Hepatocyte (in vitro differentiated cells): ENCODE results near the gene PIP5K1C. TPM values are rescaled to one million over a fixed set of nuclear protein-coding genes. Genes with fewer than 3 reads are reported as not detected.
A peak's percentile ranks its signal among the peaks of the same experiment; 100 is the strongest.

Source experiments
- DNase-seq: peaks from one replicate; pipeline ENCODE4 v3.0.0-alpha.2; 2016; ENCODE audit warnings: low spot score
- H2AFZ ChIP-seq: fragments of 200-600 bp; sonication (generic); 2 replicates; pipeline ENCODE4 v1.6.0; 2016; ENCODE audit warnings: antibody characterized with exemption, mild to moderate bottlenecking
- H3K27ac ChIP-seq: fragments of 200-600 bp; sonication (generic); 2 replicates; pipeline ENCODE4 v1.5.1; 2016; ENCODE audit warnings: mild to moderate bottlenecking
- H3K27me3 ChIP-seq: fragments of 200-600 bp; sonication (generic); 2 replicates; pipeline ENCODE4 v1.6.1; 2016
- H3K36me3 ChIP-seq: fragments of 200-600 bp; sonication (generic); replicated peaks from 2 replicates; pipeline ENCODE4 v1.5.1; 2016; ENCODE audit warnings: low read depth; ENCODE audit not compliant: insufficient read depth
- H3K4me1 ChIP-seq: fragments of 200-600 bp; sonication (generic); 2 replicates; pipeline ENCODE4 v1.5.1; 2016; ENCODE audit warnings: mild to moderate bottlenecking, moderate library complexity; ENCODE audit not compliant: insufficient read depth
- H3K4me2 ChIP-seq: fragments of 200-600 bp; sonication (generic); 2 replicates; pipeline ENCODE4 v1.6.0; 2016
- H3K4me3 ChIP-seq: fragments of 200-600 bp; sonication (generic); 2 replicates; pipeline ENCODE4 v1.5.1; 2016; ENCODE audit warnings: mild to moderate bottlenecking
- H3K79me2 ChIP-seq: fragments of 200-600 bp; sonication (generic); 2 replicates; pipeline ENCODE4 v1.6.0; 2017; ENCODE audit warnings: mild to moderate bottlenecking
- H3K9me2 ChIP-seq: fragments of 200-600 bp; sonication (generic); replicated peaks from 2 replicates; pipeline ENCODE4 v1.6.0; 2017; ENCODE audit warnings: mild to moderate bottlenecking; ENCODE audit not compliant: insufficient read depth
- H3K9me3 ChIP-seq: fragments of 200-600 bp; sonication (generic); 2 replicates; pipeline ENCODE4 v1.5.1; 2016; ENCODE audit warnings: low read depth, mild to moderate bottlenecking
- H4K20me1 ChIP-seq: fragments of 200-600 bp; sonication (generic); 2 replicates; pipeline ENCODE4 v1.6.0; 2016; ENCODE audit warnings: mild to moderate bottlenecking; ENCODE audit not compliant: insufficient read depth, poor library complexity, severe bottlenecking
- EZH2 ChIP-seq: fragments of 200-600 bp; sonication (generic); IDR thresholded peaks from 2 replicates; pipeline ENCODE4 v1.6.1; 2016; ENCODE audit warnings: antibody characterized with exemption, mild to moderate bottlenecking, borderline replicate concordance
- EZH2phosphoT487 ChIP-seq: fragments of 200-600 bp; sonication (generic); IDR thresholded peaks from one replicate; pipeline ENCODE4 v1.6.1; 2018; ENCODE audit warnings: antibody characterized with exemption, mild to moderate bottlenecking, low read depth, moderate library complexity; ENCODE audit not compliant: unreplicated experiment, severe bottlenecking
- WGBS: methylation state at CpG from one replicate; pipeline ENCODE4 v1.1.6; 2016; ENCODE audit warnings: low lambda C conversion rate; ENCODE audit errors: missing lambda C conversion rate; 5-methylcytosine and 5-hydroxymethylcytosine counted together
- polyA plus RNA-seq: library from polyadenylated mRNA; unstranded; fragments of >200 nt; fragmentation: Nextera tagmentation; extraction: Ambion mirVana; gene quantifications from 2 replicates; pipeline ENCODE4 v1.2.1, GENCODE V29; 2016
- total RNA-seq: library from RNA; depleted of rRNA; stranded (reverse); fragments of >200 nt; gene quantifications from 2 replicates; pipeline ENCODE4 v1.2.3, GENCODE V29; 2014
- TF ChIP-seq, protein P1 (sequence below): fragments of 200-600 bp; sonication (generic); IDR thresholded peaks from 2 replicates; pipeline ENCODE4 v1.5.1; 2016; ENCODE audit warnings: antibody characterized with exemption, mild to moderate bottlenecking; ENCODE audit not compliant: poor library complexity

Gene PIP5K1C
- total and polyA plus RNA-seq, 2 experiments from 2014 or later: 20.7 to 37.1 TPM

DNA sequence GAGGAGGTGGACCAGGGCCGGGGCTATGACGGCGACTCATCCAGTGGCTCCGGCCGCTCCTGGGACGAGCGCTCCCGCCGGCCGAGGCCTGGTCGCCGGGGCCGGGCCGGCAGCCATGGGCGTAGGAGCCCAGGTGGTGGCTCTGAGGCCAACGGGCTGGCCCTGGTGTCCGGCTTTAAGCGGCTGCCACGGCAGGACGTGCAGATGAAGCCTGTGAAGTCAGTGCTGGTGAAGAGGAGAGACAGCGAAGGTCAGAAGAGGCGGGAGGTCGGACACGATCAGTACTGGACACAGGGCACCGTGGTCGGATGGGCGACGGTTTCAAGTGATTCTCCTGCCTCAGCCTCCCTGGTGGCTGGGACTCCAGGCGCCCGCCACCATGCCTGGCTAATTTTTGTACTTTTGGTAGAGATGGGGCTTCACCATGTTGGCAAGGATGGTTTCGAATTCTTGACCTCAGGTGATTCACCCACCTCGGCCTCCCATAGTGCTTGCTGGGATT, 30.2 kb upstream of the PIP5K1C start:
- no peak overlapping the region for H3K27ac ChIP-seq
- no peaks in the 10 kb centered on the region for H3K9me2 ChIP-seq
- H3K4me2 ChIP-seq: no peak overlapping the region
- H3K36me3 ChIP-seq: no peaks in the 10 kb centered on the region
- no peak for DNase-seq
- peaks cover 3% of the 10 kb centered on the region for H3K79me2 ChIP-seq
- H4K20me1 ChIP-seq: no peaks in the 10 kb centered on the region
- TF ChIP-seq EZH2phosphoT487 (no peak), EZH2 (no peak)
- TF ChIP-seq, protein P1, sequence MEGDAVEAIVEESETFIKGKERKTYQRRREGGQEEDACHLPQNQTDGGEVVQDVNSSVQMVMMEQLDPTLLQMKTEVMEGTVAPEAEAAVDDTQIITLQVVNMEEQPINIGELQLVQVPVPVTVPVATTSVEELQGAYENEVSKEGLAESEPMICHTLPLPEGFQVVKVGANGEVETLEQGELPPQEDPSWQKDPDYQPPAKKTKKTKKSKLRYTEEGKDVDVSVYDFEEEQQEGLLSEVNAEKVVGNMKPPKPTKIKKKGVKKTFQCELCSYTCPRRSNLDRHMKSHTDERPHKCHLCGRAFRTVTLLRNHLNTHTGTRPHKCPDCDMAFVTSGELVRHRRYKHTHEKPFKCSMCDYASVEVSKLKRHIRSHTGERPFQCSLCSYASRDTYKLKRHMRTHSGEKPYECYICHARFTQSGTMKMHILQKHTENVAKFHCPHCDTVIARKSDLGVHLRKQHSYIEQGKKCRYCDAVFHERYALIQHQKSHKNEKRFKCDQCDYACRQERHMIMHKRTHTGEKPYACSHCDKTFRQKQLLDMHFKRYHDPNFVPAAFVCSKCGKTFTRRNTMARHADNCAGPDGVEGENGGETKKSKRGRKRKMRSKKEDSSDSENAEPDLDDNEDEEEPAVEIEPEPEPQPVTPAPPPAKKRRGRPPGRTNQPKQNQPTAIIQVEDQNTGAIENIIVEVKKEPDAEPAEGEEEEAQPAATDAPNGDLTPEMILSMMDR: no peak
- no peaks in the 10 kb centered on the region for H3K4me1 ChIP-seq
- no peaks in the 10 kb centered on the region for H3K27me3 ChIP-seq
- H3K4me3 ChIP-seq: no peak overlapping the region
- H3K9me3 ChIP-seq: no peaks in the 10 kb centered on the region
- no peak overlapping the region for H2AFZ ChIP-seq
- WGBS: 93% methylated on average over 27 of the region's 32 CpGs

DNA sequence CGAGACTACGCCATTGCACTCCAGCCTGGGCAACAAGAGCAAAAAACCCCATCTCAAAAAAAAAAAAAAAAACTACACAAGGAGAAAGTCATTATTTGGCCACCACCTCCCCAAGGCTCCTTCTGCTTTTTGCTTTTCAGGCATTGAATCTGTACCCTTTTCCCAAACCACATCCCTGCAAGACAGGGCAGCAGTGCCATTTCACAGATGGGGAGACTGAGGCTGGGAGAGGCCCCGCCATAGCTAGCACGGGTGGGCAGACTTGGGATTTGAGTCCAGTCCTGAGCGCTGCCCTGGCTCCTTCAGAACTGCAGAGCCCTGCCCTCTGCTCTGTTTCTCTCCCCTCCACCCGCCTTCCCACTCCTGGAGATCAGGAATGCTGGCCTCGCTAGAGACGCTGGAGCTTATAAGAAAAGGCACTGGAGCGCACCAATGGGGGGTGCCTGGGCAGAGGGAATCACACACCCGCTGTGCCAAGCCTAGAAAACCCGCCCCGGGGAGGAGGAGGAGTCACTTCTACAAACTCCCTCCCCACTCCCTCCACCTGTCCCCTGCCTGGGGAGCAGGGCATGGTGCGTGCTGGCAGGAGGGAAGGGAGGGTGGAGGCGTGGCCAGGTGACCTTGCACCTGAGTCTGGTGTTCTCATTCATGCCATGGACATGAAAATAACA, 25.5 kb upstream of the PIP5K1C start:
- H4K20me1 ChIP-seq: peaks cover 19% of the 10 kb centered on the region
- no peaks in the 10 kb centered on the region for H3K27me3 ChIP-seq
- H3K4me3 ChIP-seq: no peak overlapping the region
- H3K4me1 ChIP-seq: peaks cover 3% of the 10 kb centered on the region
- H2AFZ ChIP-seq: no peak overlapping the region
- 41% methylated on average over 14 of the region's 14 CpGs for WGBS
- DNase-seq: peak; percentile 58
- H3K27ac ChIP-seq: no peak overlapping the region
- no peaks in the 10 kb centered on the region for H3K9me3 ChIP-seq
- no peaks in the 10 kb centered on the region for H3K9me2 ChIP-seq
- H3K79me2 ChIP-seq: peaks cover 26% of the 10 kb centered on the region
- peak overlapping the region; percentile 29 for H3K4me2 ChIP-seq
- TF ChIP-seq EZH2 (no peak), EZH2phosphoT487 (no peak)
- TF ChIP-seq, protein P1: no peak
- no peaks in the 10 kb centered on the region for H3K36me3 ChIP-seq

DNA sequence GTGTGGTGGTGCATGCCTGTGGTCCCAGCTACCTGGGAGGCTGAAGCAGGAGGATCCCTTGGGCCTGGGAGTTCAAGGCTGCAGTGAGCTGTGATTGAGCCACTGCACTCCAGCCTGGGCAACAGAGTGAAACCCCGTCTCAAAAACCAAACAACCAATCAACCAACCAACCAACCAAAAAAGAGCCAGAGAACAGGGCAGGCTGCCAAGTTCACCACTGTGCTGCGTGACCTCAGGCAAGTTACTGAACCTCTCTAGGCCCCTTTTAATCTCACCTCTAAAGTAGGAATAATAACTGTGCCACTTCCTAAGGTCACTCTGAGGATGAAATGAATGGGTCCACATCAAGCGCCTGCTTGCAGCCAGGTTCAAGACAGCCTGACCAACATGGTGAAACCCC, 24.9 kb upstream of the PIP5K1C start:
- Histone ChIP-seq H2AFZ (no peak overlapping the region), H3K36me3 (no peaks in the 10 kb centered on the region), H3K27ac (no peak overlapping the region), H4K20me1 (peaks cover 19% of the 10 kb centered on the region), H3K9me2 (no peaks in the 10 kb centered on the region), H3K27me3 (no peaks in the 10 kb centered on the region), H3K4me1 (peaks cover 7% of the 10 kb centered on the region), H3K9me3 (no peaks in the 10 kb centered on the region), H3K4me2 (no peak overlapping the region), H3K4me3 (no peak overlapping the region), H3K79me2 (peaks cover 26% of the 10 kb centered on the region)
- WGBS: 83% methylated on average over 3 of the region's 3 CpGs
- DNase-seq: no peak
- TF ChIP-seq EZH2phosphoT487 (no peak), EZH2 (no peak)
- TF ChIP-seq, protein P1: no peak
